ENCODE results near the gene PFKFB2.

The PFKFB2 gene

GRCh38 chr1:207050480-207051190, 2.4 kb upstream of the PFKFB2 start (continued):
- no peak for TF ChIP-seq ZNF777 (tag by site-specific recombination; IDR thresholded peaks at IDR 0.05; ENCODE audit: borderline replicate concordance)
- no peak for TF ChIP-seq ZNF544 (tag by site-specific recombination; IDR thresholded peaks at IDR 0.05)
- TF ChIP-seq ZNF24 (tag by site-specific recombination; IDR thresholded peaks at IDR 0.05), result no peak

DNA sequence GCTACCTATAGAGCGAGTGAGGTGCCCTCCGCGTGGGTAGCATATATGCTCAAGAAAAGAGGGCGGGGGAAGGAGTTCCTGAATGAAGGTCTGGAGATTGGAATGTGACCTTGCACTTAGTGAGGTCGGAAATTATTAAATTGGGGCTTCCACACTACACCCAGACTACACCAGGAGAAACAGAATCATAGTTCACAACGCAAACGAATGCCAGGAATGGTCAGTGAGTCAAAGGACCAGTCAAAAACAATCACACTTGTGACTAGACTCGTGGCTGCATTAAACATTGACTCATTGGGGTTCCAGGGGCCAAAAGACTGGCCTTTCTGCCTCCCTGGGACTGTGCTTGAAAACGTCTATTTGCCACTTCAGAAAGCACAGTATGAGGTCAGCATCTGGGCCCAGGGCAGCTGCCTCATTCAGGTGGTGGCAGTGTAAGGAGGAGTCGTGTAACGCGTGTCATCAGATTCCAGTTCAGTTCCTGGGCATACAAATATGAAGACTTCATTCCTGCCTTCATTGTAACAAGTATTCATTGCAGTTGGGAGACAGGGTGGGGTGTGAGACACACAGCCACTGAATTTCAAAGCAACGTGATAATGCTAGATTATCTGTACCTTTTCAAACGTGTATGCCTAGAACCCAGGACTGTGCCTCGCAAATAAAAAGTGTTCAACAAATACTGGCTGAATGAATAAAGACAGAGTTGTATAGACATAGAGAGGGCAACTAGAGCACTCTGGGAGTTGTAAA, 1.7 kb upstream of the PFKFB2 start, which contains the start of gene YOD1:
Gene YOD1 (minus strand): TSS at position 18 of the 753 bp plus-strand sequence. CDS start 178 bp downstream, outside the sequence.
- ChIA-PET CTCF (interaction anchor here (0.7 to 3.2 kb wide), 2 partner anchors 23 to 208 kb away, joined by 3 to 25 read pairs; no protein-coding TSS in a partner anchor), POLR2A (no interaction called here)
- peak within 1 kb of the TSS; percentile 94 for H3K4me3 ChIP-seq (ENCODE audit: low read depth, low read length)
- H3K9me3 ChIP-seq (ENCODE audit: control insufficient read depth, insufficient read depth, low read depth, low read length), result no peaks in the 10 kb centered on the region
- peaks cover 0 to 26% of the 10 kb centered on the region in 2 experiments; a peak in 1 of 3 replicates for H3K36me3 ChIP-seq (ENCODE audit: control insufficient read depth in 2 of 2, insufficient read depth in 1 of 2, low read length in 2 of 2)
- H3K27ac ChIP-seq (ENCODE audit: extremely low read depth, low read depth, low read length), result peak within 1 kb of the TSS; percentile 73
- no peaks in the 10 kb centered on the region; the same call in 1 of the 2 replicates for H3K4me1 ChIP-seq (ENCODE audit: control insufficient read depth, insufficient read depth, low read length)
- TF ChIP-seq PATZ1 (tag by site-specific recombination; IDR thresholded peaks at IDR 0.05) (0 out of 2 replicates have a peak, but pooled peaks have one; percentile 36), ZNF350 (tag by site-specific recombination; IDR thresholded peaks at IDR 0.05) (no peak), HOXD13 (CRISPR knock-in tag; IDR thresholded peaks at IDR 0.05; ENCODE audit: borderline replicate concordance) (no peak), ZFP37 (tag by site-specific recombination; IDR thresholded peaks at IDR 0.05) (peak; percentile 30; the same call in 1 of the 2 replicates), ATF2 (tag by site-specific recombination; IDR thresholded peaks at IDR 0.05; ENCODE audit: low read depth) (peak; percentile 42; the same call in 1 of the 2 replicates), ZNF335 (tag by site-specific recombination; conservative IDR thresholded peaks at IDR 0.05) (no peak; the same call in 1 of the 2 replicates), ZNF600 (tag by site-specific recombination; IDR thresholded peaks at IDR 0.05) (no peak), ZBTB20 (tag by site-specific recombination; IDR thresholded peaks at IDR 0.05) (peak; percentile 92), TSHZ1 (tag by site-specific recombination; IDR thresholded peaks at IDR 0.05; ENCODE audit: borderline replicate concordance) (no peak), ZNF629 (tag by site-specific recombination; IDR thresholded peaks at IDR 0.05) (peak; percentile 72; the same call in 1 of the 2 replicates), ZNF112 (tag by site-specific recombination; IDR thresholded peaks at IDR 0.05) (no peak), ZNF501 (tag by site-specific recombination; IDR thresholded peaks at IDR 0.05) (0 out of 2 replicates have a peak, but pooled peaks have one; percentile 41), ZNF549 (tag by site-specific recombination; IDR thresholded peaks at IDR 0.05) (no peak), ZNF266 (tag by site-specific recombination; IDR thresholded peaks at IDR 0.05; ENCODE audit: low read depth) (no peak), ZFHX2 (tag by site-specific recombination; conservative IDR thresholded peaks at IDR 0.05) (no peak), ZBTB48 (tag by site-specific recombination; IDR thresholded peaks at IDR 0.05) (peak; percentile 38; the same call in 1 of the 2 replicates), ZBTB17 (tag by site-specific recombination; IDR thresholded peaks at IDR 0.05) (0 out of 2 replicates have a peak, but pooled peaks have one; percentile 18), ZNF202 (tag by site-specific recombination; IDR thresholded peaks at IDR 0.05; ENCODE audit: borderline replicate concordance) (no peak)
- TF ChIP-seq, protein P1, sequence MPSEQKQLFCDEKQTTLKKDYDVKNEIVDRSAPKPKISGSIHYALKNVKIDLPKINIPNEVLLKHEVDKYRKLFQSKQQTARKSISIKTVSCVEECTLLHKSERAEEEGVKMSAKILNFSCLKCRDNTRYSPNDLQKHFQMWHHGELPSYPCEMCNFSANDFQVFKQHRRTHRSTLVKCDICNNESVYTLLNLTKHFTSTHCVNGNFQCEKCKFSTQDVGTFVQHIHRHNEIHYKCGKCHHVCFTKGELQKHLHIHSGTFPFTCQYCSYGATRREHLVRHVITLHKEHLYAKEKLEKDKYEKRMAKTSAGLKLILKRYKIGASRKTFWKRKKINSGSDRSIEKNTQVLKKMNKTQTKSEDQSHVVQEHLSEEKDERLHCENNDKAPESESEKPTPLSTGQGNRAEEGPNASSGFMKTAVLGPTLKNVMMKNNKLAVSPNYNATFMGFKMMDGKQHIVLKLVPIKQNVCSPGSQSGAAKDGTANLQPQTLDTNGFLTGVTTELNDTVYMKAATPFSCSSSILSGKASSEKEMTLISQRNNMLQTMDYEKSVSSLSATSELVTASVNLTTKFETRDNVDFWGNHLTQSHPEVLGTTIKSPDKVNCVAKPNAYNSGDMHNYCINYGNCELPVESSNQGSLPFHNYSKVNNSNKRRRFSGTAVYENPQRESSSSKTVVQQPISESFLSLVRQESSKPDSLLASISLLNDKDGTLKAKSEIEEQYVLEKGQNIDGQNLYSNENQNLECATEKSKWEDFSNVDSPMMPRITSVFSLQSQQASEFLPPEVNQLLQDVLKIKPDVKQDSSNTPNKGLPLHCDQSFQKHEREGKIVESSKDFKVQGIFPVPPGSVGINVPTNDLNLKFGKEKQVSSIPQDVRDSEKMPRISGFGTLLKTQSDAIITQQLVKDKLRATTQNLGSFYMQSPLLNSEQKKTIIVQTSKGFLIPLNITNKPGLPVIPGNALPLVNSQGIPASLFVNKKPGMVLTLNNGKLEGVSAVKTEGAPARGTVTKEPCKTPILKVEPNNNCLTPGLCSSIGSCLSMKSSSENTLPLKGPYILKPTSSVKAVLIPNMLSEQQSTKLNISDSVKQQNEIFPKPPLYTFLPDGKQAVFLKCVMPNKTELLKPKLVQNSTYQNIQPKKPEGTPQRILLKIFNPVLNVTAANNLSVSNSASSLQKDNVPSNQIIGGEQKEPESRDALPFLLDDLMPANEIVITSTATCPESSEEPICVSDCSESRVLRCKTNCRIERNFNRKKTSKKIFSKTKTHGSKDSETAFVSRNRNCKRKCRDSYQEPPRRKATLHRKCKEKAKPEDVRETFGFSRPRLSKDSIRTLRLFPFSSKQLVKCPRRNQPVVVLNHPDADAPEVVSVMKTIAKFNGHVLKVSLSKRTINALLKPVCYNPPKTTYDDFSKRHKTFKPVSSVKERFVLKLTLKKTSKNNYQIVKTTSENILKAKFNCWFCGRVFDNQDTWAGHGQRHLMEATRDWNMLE (tag by site-specific recombination; conservative IDR thresholded peaks at IDR 0.05; ENCODE audit: low read depth), result 0 out of 2 replicates have a peak, but pooled peaks have one; percentile 10

All from HEK293 (cell line).